ENCODE data around the gene SYT2.

Gene SYT2

DNA sequence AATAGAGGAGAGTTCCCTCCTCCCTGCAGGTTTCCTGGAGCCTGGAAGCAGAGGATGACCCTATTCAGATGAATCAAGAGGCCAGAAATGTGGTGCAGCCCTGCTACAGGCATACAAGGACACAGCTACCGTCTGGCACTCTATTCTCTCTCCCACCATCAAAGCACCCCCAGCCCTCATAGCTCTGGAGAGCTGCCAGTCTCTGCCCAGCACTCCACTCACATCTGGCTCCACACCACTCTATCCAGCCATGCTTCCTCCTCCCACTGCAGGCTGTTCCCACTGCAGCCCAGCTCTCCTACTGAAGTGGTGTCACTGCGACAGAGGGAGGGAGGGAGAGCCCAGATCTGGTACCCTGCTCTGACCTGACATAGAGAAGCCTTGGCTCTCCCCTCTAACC, 18.4 kb downstream of the SYT2 start:
- TF ChIP-seq, protein P1, sequence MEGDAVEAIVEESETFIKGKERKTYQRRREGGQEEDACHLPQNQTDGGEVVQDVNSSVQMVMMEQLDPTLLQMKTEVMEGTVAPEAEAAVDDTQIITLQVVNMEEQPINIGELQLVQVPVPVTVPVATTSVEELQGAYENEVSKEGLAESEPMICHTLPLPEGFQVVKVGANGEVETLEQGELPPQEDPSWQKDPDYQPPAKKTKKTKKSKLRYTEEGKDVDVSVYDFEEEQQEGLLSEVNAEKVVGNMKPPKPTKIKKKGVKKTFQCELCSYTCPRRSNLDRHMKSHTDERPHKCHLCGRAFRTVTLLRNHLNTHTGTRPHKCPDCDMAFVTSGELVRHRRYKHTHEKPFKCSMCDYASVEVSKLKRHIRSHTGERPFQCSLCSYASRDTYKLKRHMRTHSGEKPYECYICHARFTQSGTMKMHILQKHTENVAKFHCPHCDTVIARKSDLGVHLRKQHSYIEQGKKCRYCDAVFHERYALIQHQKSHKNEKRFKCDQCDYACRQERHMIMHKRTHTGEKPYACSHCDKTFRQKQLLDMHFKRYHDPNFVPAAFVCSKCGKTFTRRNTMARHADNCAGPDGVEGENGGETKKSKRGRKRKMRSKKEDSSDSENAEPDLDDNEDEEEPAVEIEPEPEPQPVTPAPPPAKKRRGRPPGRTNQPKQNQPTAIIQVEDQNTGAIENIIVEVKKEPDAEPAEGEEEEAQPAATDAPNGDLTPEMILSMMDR (IDR thresholded peaks at IDR 0.05) = no peak
- no peak for TF ChIP-seq ZFX (IDR thresholded peaks at IDR 0.05; ENCODE audit: borderline replicate concordance)
- no peak overlapping the region for H3K27ac ChIP-seq

DNA sequence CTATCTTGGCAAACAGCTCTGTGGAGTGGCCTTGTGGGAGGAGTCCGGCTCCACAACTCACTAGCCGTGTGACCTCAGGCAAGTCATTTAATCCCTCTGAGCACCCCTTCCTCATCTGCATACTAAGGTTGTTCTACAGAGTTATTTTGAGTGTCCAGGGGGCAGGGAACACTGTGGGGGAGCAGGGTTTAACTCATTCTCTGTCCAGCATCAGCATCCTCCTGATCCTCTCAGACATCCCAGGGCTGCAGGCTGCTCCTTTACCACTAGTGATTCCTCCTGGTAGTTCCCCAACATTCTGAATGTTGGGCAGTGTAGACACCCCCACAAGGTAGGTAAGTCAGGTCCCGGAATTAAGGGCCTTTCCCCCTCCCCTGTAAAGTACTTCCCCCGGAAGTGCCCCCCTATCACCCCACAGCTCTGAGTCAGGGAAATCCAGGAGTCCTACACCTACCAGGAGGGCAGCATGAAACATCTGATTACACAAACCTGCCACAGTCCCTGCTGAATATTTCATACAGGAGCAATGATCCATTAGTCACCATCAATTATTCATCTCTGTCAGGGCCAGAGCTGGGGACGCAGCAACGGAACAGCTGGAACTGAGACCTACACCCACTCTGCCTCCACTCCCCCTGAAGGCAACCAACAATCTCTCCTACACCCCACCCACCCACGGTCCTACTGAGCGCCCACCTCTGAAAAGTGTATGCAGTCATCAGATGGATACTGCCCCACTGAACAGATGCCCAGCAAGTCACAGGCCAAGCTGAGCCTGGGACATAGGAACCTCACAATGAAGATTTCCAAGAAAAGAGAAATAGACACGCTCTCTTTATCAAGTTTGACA, 20.5 kb downstream of the SYT2 start:
- TF ChIP-seq ZFX (IDR thresholded peaks at IDR 0.05; ENCODE audit: borderline replicate concordance) = no peak
- TF ChIP-seq, protein P1 (IDR thresholded peaks at IDR 0.05) = no peak

GRCh38 chr1:202689082-202689481, 21.2 kb downstream of the SYT2 start:
- no peak overlapping the region for H3K27ac ChIP-seq
- no peak for TF ChIP-seq ZFX (IDR thresholded peaks at IDR 0.05; ENCODE audit: borderline replicate concordance)
- TF ChIP-seq, protein P1 (IDR thresholded peaks at IDR 0.05) = no peak

More for the DNA sequence above, 20.5 kb downstream of the SYT2 start:
- no peak overlapping the region for H3K27ac ChIP-seq

- TF ChIP-seq, protein P1 (IDR thresholded peaks at IDR 0.05) = no peak
- TF ChIP-seq ZFX (IDR thresholded peaks at IDR 0.05; ENCODE audit: borderline replicate concordance) = no peak
Measured at GRCh38 chr1:202688401-202688800, 21.9 kb downstream of the SYT2 start.

GRCh38 chr1:202687798-202688197, 22.5 kb downstream of the SYT2 start:
- no peak for TF ChIP-seq ZFX (IDR thresholded peaks at IDR 0.05; ENCODE audit: borderline replicate concordance)
- TF ChIP-seq, protein P1 (IDR thresholded peaks at IDR 0.05) = no peak
- no peak overlapping the region for H3K27ac ChIP-seq

More at GRCh38 chr1:202688401-202688800, 21.9 kb downstream of the SYT2 start:
- no peak overlapping the region for H3K27ac ChIP-seq

GRCh38 chr1:202687370-202687769, 22.9 kb downstream of the SYT2 start:
- TF ChIP-seq, protein P1 (IDR thresholded peaks at IDR 0.05) = no peak
- H3K27ac ChIP-seq = no peak overlapping the region

DNA sequence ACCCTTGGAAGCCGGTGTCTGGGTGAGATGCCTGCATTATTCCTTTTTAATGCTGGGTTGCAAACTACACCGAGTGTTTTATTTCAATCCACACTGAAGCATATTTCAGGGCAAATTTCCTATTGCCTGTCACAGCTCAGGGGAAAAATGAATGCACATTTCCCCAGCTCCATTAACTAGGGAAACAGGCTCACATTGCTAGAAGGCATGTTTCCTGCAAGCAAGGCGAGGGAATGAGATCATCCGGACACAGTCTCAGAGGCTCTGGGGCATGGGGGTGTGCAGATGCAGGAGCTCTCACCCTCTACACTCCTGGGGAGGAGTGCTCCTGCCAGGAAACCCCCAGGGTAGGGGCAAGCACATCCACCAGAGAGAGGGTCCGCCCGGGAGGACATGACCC, 24.6 kb downstream of the SYT2 start:
- TF ChIP-seq, protein P1 (IDR thresholded peaks at IDR 0.05) = no peak
- no peak for TF ChIP-seq ZFX (IDR thresholded peaks at IDR 0.05; ENCODE audit: borderline replicate concordance)
- no peak overlapping the region for H3K27ac ChIP-seq
